ENCODE data around the gene KCTD10.

GRCh38 chr12:109463756-109464155 is 13.3 kb downstream of the KCTD10 start:
- TF ChIP-seq CTCF (IDR thresholded peaks at IDR 0.05) (no peak), POLR2A (IDR thresholded peaks at IDR 0.05) (no peak)
